Keratinocyte (primary cell): ENCODE results near the gene DGKZ. TPM values are rescaled to one million over a fixed set of nuclear protein-coding genes. Genes with fewer than 3 reads are reported as not detected.

ENCODE experiments used
- DNase-seq: peaks from one replicate; pipeline ENCODE4 v3.0.0-alpha.2; 2011; ENCODE audit warnings: low read depth, missing footprints, low spot score
- FAIRE-seq: peaks from 2 replicates; lab custom pipeline; 2011; peaks lifted over from hg19 to GRCh38; lab: Jason Lieb, UNC
- H2AFZ ChIP-seq: 2 replicates; pipeline ENCODE4 v1.6.0; 2012; ENCODE audit warnings: low read length, control low read depth, inconsistent platforms; ENCODE audit not compliant: control insufficient read depth
- H3K27ac ChIP-seq: 2 replicates; pipeline ENCODE4 v1.5.1; 2011; ENCODE audit warnings: low read length; ENCODE audit not compliant: control insufficient read depth, insufficient read depth
- H3K27me3 ChIP-seq: 3 replicates; pipeline ENCODE4 v1.6.0; 2011; ENCODE audit warnings: low read length; ENCODE audit not compliant: control insufficient read depth, insufficient read depth; ENCODE audit errors: extremely low read depth
- H3K36me3 ChIP-seq, 2 experiments: 2 replicates in 1 of 2; 3 replicates in 1 of 2; pipeline ENCODE4 v1.5.1; 2011; ENCODE audit warnings: low read length in 2 of 2, mild to moderate bottlenecking in 1 of 2; ENCODE audit not compliant: control insufficient read depth in 2 of 2, insufficient read depth in 2 of 2; ENCODE audit errors: extremely low read depth in 1 of 2
- H3K4me1 ChIP-seq: 3 replicates; pipeline ENCODE4 v1.5.1; 2011; ENCODE audit warnings: low read length; ENCODE audit not compliant: control insufficient read depth, insufficient read depth; ENCODE audit errors: extremely low read depth
- H3K4me2 ChIP-seq: 3 replicates; pipeline ENCODE4 v1.6.0; 2011; ENCODE audit warnings: low read depth, low read length; ENCODE audit not compliant: control insufficient read depth, insufficient read depth; ENCODE audit errors: extremely low read depth
- H3K4me3 ChIP-seq, 3 experiments: fragments of 200-600 bp in 1 of 3; sonication (generic) in 1 of 3; 2 replicates in 2 of 3; 3 replicates in 1 of 3; pipeline ENCODE4 v1.5.1; 2011 to 2016; ENCODE audit warnings: low read length in 3 of 3, mild to moderate bottlenecking in 3 of 3, control low read depth in 2 of 3, inconsistent platforms in 1 of 3, low read depth in 1 of 3, mixed read lengths in 1 of 3, mixed run types in 1 of 3, moderate library complexity in 1 of 3; ENCODE audit not compliant: control insufficient read depth in 2 of 3, insufficient read depth in 2 of 3; ENCODE audit errors: extremely low read depth in 1 of 3
- H3K79me2 ChIP-seq: 2 replicates; pipeline ENCODE4 v1.6.0; 2012; ENCODE audit warnings: low read length; ENCODE audit not compliant: control insufficient read depth, insufficient read depth
- H3K9ac ChIP-seq: 3 replicates; pipeline ENCODE4 v1.6.0; 2011; ENCODE audit warnings: low read length; ENCODE audit not compliant: control insufficient read depth, insufficient read depth; ENCODE audit errors: extremely low read depth
- H3K9me1 ChIP-seq: 3 replicates; pipeline ENCODE4 v1.6.0; 2011; ENCODE audit warnings: low read length; ENCODE audit not compliant: control insufficient read depth, insufficient read depth; ENCODE audit errors: extremely low read depth
- H3K9me3 ChIP-seq: 2 replicates; pipeline ENCODE4 v1.5.1; 2012; ENCODE audit warnings: low read depth, low read length; ENCODE audit not compliant: control insufficient read depth
- H4K20me1 ChIP-seq: 3 replicates; pipeline ENCODE4 v1.6.0; 2011; ENCODE audit warnings: low read length; ENCODE audit not compliant: control insufficient read depth, insufficient read depth; ENCODE audit errors: extremely low read depth
- EZH2 ChIP-seq: IDR thresholded peaks from one replicate; pipeline ENCODE4 v1.6.1; 2012; ENCODE audit warnings: inconsistent platforms, mild to moderate bottlenecking, low read length, moderate library complexity
- dilution Hi-C: fragments of 300-500 bp; cut with MboI; formaldehyde crosslinking; loops from one replicate; pipeline ENCODE4 v1.7.0; 2020; ENCODE audit warnings: low sequenced_read_pairs; ENCODE audit not compliant: extremely low pct_ligation_motif_present
- polyA plus RNA-seq, 5 experiments: library from polyadenylated mRNA; depleted of rRNA in 3 of 5; stranded (reverse) in 3 of 5; stranded (forward) in 1 of 5; unstranded in 1 of 5; fragments of >200 nt; gene quantifications; 1 replicate in 1 of 5; 2 replicates in 3 of 5; 3 replicates in 1 of 5; pipeline versions ENCODE4 v1.2.1 to v1.2.3, GENCODE V29; 2011 to 2012; ENCODE audit warnings: missing spikeins in 2 of 5, low read depth in 1 of 5, low replicate concordance in 1 of 5
- TF ChIP-seq, protein P1 (sequence below), 3 experiments: IDR thresholded peaks in 1 of 3; conservative IDR thresholded peaks in 1 of 3; optimal IDR thresholded peaks in 1 of 3; 2 replicates in 2 of 3; 3 replicates in 1 of 3; pipeline versions ENCODE3 to v1.5.1; 2011; ENCODE audit warnings: low read length in 3 of 3, mild to moderate bottlenecking in 3 of 3, moderate library complexity in 2 of 3, control low read depth in 1 of 3, inconsistent platforms in 1 of 3; ENCODE audit not compliant: insufficient read depth in 2 of 3; ENCODE audit errors: extremely low read depth in 1 of 3

DGKZ gene
- polyA plus RNA-seq, 1 donor (not counting 4 experiments of a cell fraction or from before 2014, with no cell fraction given) = 23.3 TPM

DNA sequence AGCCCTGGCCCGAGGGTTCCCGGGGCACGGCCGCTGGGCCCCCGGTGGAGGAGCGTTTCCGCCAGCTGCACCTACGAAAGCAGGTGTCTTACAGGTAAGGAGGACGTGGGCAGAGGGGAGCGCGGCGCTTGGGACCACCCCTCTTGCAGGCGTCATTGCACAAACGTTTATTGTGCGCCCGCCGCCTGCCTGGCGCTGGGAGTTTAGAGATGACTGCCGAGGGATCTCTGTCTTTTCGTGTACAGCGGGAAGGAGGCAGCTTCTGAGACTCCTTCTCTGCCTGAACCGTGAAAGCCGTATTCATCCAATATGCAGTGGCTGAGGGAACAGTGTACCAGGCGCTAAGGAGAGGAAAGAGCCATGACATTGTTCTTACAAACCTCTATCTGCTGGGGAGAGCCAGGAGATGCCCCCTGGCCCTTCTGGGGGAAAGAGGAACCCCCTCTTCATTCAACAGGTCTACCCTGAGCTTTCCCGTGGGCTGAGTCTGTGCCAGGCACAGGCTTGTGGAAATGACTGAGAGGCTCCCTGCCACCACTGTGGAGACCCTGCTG, 13.8 kb upstream of the DGKZ start:
- Histone ChIP-seq H3K79me2 (no peaks in the 10 kb centered on the region), H3K4me3 (peak overlapping the region in 2 of 3 experiments; percentile 25 to 33), H3K4me2 (peak overlapping the region; percentile 54), H3K27me3 (peaks cover 51% of the 10 kb centered on the region), H3K9me1 (no peaks in the 10 kb centered on the region), H3K9ac (no peak overlapping the region), H3K9me3 (no peaks in the 10 kb centered on the region), H2AFZ (peak overlapping the region; percentile 33), H3K36me3 (no peaks in the 10 kb centered on the region), H3K4me1 (peaks cover 3% of the 10 kb centered on the region), H4K20me1 (no peaks in the 10 kb centered on the region), H3K27ac (no peak overlapping the region)
- DNase-seq = no peak
- no peak for FAIRE-seq
- TF ChIP-seq, protein P1, sequence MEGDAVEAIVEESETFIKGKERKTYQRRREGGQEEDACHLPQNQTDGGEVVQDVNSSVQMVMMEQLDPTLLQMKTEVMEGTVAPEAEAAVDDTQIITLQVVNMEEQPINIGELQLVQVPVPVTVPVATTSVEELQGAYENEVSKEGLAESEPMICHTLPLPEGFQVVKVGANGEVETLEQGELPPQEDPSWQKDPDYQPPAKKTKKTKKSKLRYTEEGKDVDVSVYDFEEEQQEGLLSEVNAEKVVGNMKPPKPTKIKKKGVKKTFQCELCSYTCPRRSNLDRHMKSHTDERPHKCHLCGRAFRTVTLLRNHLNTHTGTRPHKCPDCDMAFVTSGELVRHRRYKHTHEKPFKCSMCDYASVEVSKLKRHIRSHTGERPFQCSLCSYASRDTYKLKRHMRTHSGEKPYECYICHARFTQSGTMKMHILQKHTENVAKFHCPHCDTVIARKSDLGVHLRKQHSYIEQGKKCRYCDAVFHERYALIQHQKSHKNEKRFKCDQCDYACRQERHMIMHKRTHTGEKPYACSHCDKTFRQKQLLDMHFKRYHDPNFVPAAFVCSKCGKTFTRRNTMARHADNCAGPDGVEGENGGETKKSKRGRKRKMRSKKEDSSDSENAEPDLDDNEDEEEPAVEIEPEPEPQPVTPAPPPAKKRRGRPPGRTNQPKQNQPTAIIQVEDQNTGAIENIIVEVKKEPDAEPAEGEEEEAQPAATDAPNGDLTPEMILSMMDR (optimal IDR thresholded peaks at IDR 0.05 in 1 of 3, IDR thresholded peaks at IDR 0.05 in 1 of 3, conservative IDR thresholded peaks at IDR 0.05 in 1 of 3; ENCODE audit: extremely low read depth in 1 of 3, insufficient read depth in 2 of 3, low read length in 3 of 3) = no peak
- TF ChIP-seq EZH2 = peak; percentile 87
- dilution Hi-C loops = no loop called here

DNA sequence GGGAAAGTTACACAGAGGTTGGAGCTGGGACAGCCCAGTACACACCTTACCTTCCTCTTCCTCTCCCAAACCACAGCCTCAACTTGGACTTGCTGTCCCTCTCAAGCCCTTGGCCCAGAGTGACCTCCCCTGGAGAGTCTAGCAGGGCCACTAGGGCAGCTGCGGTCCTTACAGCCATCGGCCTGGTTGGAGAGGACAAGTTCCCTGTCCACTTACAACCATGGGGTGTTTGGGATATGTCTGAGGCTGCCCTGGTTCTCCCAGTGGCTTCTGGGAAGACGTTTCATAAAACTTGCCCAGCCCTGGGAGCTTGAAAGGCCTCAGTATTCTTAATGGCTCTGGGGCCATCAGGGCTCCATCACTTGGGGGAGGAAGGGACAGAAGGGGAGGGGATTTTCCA, 13.1 kb upstream of the DGKZ start:
- H3K79me2 ChIP-seq = no peaks in the 10 kb centered on the region
- dilution Hi-C loops = no loop called here
- no peak overlapping the region for H3K9ac ChIP-seq
- H3K4me2 ChIP-seq = no peak overlapping the region
- no peak for FAIRE-seq
- H4K20me1 ChIP-seq = no peaks in the 10 kb centered on the region
- no peak overlapping the region for H2AFZ ChIP-seq
- H3K9me3 ChIP-seq = no peaks in the 10 kb centered on the region
- no peak overlapping the region for H3K4me3 ChIP-seq
- no peak for DNase-seq
- TF ChIP-seq, protein P1 (optimal IDR thresholded peaks at IDR 0.05 in 1 of 3, IDR thresholded peaks at IDR 0.05 in 1 of 3, conservative IDR thresholded peaks at IDR 0.05 in 1 of 3; ENCODE audit: extremely low read depth in 1 of 3, insufficient read depth in 2 of 3, low read length in 3 of 3) = no peak
- no peak for TF ChIP-seq EZH2
- peaks cover 11% of the 10 kb centered on the region for H3K4me1 ChIP-seq
- no peaks in the 10 kb centered on the region for H3K9me1 ChIP-seq
- H3K27ac ChIP-seq = no peak overlapping the region
- peaks cover 51% of the 10 kb centered on the region for H3K27me3 ChIP-seq
- no peaks in the 10 kb centered on the region for H3K36me3 ChIP-seq
